ENCODE results near the gene LRRC8D.
A peak's percentile ranks its signal among the peaks of the same experiment; 100 is the strongest.

LRRC8D gene

DNA sequence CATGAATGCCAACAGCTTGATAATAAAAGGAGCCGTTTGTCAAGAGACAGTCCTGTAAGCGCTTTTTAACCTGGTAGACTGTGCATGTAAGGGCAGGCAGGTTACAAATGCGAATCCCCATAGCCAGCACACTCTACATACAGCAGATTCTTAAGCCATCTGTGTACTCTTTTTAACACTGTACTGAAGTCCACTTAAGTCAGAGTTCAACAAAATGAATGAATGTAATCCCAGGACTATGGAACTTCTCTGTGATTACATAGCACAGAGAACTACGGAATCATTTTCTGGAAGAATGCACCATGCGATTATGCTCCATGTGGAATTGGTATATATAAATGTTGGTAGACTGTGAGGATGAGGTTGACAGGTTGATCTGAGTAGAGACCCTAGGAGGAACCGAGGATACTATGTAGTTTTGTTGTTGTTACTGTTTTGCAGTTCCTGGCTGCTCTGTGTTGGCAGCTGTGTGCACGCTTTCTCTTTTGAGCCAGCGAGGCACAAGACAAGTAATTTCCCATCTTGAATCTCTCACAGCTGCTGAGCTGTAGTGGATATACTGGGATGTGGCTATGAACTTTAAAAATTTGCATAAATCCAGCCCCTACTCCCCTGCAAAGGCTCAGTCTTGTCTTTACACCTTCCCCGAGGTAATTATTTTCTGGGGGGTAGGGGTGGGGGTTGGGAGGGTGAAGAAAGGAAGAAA, 21.9 kb downstream of the LRRC8D start:
- peaks cover 26% of the 10 kb centered on the region for H3K79me2 ChIP-seq (ENCODE audit: insufficient read depth, low read length)
- peaks cover 13% of the 10 kb centered on the region; the same call in 1 of the 2 replicates for H3F3A ChIP-seq (ENCODE audit: insufficient read depth)
- 0 out of 2 replicates have a peak, but pooled peaks cover 4% of the 10 kb centered on the region for H3K36me3 ChIP-seq (ENCODE audit: low read length)
- peak overlapping the region; percentile 75 for H3K4me3 ChIP-seq (ENCODE audit: insufficient read depth, low read length, poor library complexity, severe bottlenecking)
- no peaks in the 10 kb centered on the region for H3K9me2 ChIP-seq (replicated peaks; ENCODE audit: insufficient read depth, low read length)
- H3K27ac ChIP-seq (ENCODE audit: low read depth, low read length), result peak overlapping the region; percentile 56
- H3K4me2 ChIP-seq (ENCODE audit: low read depth, low read length, poor library complexity, severe bottlenecking), result peak overlapping the region; percentile 98
- peak overlapping the region; percentile 85 for H3K9ac ChIP-seq (ENCODE audit: low read length)
- H4K20me1 ChIP-seq (ENCODE audit: low read depth, low read length), result no peaks in the 10 kb centered on the region
- TF ChIP-seq EZH2phosphoT487 (conservative IDR thresholded peaks at IDR 0.05; ENCODE audit: low read length), result no peak
- TF ChIP-seq, protein P1, sequence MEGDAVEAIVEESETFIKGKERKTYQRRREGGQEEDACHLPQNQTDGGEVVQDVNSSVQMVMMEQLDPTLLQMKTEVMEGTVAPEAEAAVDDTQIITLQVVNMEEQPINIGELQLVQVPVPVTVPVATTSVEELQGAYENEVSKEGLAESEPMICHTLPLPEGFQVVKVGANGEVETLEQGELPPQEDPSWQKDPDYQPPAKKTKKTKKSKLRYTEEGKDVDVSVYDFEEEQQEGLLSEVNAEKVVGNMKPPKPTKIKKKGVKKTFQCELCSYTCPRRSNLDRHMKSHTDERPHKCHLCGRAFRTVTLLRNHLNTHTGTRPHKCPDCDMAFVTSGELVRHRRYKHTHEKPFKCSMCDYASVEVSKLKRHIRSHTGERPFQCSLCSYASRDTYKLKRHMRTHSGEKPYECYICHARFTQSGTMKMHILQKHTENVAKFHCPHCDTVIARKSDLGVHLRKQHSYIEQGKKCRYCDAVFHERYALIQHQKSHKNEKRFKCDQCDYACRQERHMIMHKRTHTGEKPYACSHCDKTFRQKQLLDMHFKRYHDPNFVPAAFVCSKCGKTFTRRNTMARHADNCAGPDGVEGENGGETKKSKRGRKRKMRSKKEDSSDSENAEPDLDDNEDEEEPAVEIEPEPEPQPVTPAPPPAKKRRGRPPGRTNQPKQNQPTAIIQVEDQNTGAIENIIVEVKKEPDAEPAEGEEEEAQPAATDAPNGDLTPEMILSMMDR (IDR thresholded peaks at IDR 0.05; ENCODE audit: insufficient read depth, low read length, poor library complexity, severe bottlenecking), result no peak
- H3K9me3 ChIP-seq (ENCODE audit: insufficient read depth, low read length), result no peaks in the 10 kb centered on the region
- H2AFZ ChIP-seq (ENCODE audit: low read depth, low read length, severe bottlenecking), result peak overlapping the region; percentile 80
- H3K27me3 ChIP-seq (ENCODE audit: low read length), result no peaks in the 10 kb centered on the region

DNA sequence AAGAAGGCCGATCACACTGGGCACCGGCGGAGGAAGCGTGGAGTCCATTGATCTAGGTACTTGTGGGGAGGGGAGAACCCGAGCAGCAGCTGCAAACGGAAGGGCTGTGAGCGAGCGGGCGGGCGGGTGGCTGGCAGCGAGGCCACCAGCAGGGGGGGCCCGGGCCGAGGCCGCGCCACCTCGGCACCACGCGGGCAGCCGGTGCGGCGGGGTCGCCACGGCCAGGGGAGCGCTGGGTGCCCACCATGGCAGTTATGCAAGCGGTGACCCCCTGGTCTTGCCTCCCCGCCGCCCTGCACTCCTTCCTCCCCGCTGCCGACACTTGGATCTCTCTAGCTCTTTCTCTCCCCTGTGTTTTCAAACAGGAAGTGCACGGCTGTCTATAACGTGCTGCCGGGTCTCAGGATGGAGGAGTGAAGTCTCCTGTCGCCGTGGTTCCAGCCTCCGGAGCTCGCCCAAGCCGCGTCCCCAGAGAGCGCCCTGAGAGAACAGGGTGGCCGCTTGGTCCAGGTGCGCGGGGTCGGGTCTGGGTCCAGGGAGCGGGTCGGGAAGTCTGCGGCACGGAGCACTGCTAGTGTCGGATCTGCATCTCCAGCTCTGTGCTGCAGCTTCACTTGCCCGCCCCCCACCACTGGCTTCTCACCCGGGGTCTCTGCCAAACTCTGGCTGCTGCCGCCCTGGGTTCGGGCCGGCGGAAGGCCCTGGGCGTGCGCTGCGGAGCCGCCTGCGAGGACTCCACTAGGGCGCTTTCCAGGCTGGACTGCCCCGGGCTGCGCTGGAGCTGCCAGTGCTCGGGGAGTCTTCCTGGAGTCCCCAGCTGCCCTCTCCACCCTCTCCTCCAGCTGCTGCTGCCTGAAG, 22.7 kb downstream of the LRRC8D start:
- H3K27me3 ChIP-seq (ENCODE audit: low read length), result no peaks in the 10 kb centered on the region
- no peaks in the 10 kb centered on the region for H3K9me3 ChIP-seq (ENCODE audit: insufficient read depth, low read length)
- H3K4me2 ChIP-seq (ENCODE audit: low read depth, low read length, poor library complexity, severe bottlenecking), result peak overlapping the region; percentile 98
- H3K79me2 ChIP-seq (ENCODE audit: insufficient read depth, low read length), result peaks cover 32% of the 10 kb centered on the region
- peak overlapping the region; percentile 75 for H3K4me3 ChIP-seq (ENCODE audit: insufficient read depth, low read length, poor library complexity, severe bottlenecking)
- peak overlapping the region; percentile 56 for H3K27ac ChIP-seq (ENCODE audit: low read depth, low read length)
- H3F3A ChIP-seq (ENCODE audit: insufficient read depth), result peaks cover 13% of the 10 kb centered on the region; the same call in 1 of the 2 replicates
- H3K9ac ChIP-seq (ENCODE audit: low read length), result peak overlapping the region; percentile 85
- TF ChIP-seq, protein P1 (IDR thresholded peaks at IDR 0.05; ENCODE audit: insufficient read depth, low read length, poor library complexity, severe bottlenecking), result peak; percentile 64
- no peak for TF ChIP-seq EZH2phosphoT487 (conservative IDR thresholded peaks at IDR 0.05; ENCODE audit: low read length)
- no peaks in the 10 kb centered on the region for H3K9me2 ChIP-seq (replicated peaks; ENCODE audit: insufficient read depth, low read length)
- H3K36me3 ChIP-seq (ENCODE audit: low read length), result 0 out of 2 replicates have a peak, but pooled peaks cover 7% of the 10 kb centered on the region
- peak overlapping the region; percentile 80 for H2AFZ ChIP-seq (ENCODE audit: low read depth, low read length, severe bottlenecking)
- H4K20me1 ChIP-seq (ENCODE audit: low read depth, low read length), result no peaks in the 10 kb centered on the region

DNA sequence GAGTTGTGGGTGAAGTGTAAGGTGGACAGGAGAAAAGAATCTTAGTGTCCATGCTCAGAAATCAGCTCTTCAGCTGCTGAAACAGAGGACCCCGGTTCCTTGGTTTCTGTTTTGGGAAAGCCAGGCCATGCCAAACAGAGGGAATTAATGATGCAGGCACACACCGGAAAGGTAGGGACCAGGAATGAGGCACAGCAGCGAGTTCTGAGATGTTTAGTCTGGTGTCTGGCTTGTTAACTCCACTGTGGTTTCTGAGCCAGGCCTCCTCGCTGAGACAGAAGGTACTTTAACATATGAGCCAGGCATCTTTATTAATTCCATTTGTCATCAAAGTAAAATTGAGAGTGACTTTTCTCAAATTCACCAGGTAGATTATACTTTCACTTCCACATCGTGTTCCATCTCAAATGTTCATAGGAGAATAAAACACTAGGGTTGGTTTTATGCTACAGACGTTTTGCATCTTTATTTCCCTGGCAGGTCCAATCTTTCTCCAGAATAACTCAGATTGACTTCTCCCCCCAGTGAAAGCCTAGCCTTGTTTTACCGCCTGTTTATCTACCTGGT, 23.5 kb downstream of the LRRC8D start:
- peak overlapping the region; percentile 56 for H3K27ac ChIP-seq (ENCODE audit: low read depth, low read length)
- peak overlapping the region; percentile 80 for H2AFZ ChIP-seq (ENCODE audit: low read depth, low read length, severe bottlenecking)
- H3K4me2 ChIP-seq (ENCODE audit: low read depth, low read length, poor library complexity, severe bottlenecking), result peak overlapping the region; percentile 98
- TF ChIP-seq, protein P1 (IDR thresholded peaks at IDR 0.05; ENCODE audit: insufficient read depth, low read length, poor library complexity, severe bottlenecking), result no peak
- no peak for TF ChIP-seq EZH2phosphoT487 (conservative IDR thresholded peaks at IDR 0.05; ENCODE audit: low read length)
- no peaks in the 10 kb centered on the region for H4K20me1 ChIP-seq (ENCODE audit: low read depth, low read length)
- H3K9me3 ChIP-seq (ENCODE audit: insufficient read depth, low read length), result no peaks in the 10 kb centered on the region
- peaks cover 13% of the 10 kb centered on the region; the same call in 1 of the 2 replicates for H3F3A ChIP-seq (ENCODE audit: insufficient read depth)
- H3K4me3 ChIP-seq (ENCODE audit: insufficient read depth, low read length, poor library complexity, severe bottlenecking), result peak overlapping the region; percentile 75
- no peaks in the 10 kb centered on the region for H3K9me2 ChIP-seq (replicated peaks; ENCODE audit: insufficient read depth, low read length)
- H3K9ac ChIP-seq (ENCODE audit: low read length), result peak overlapping the region; percentile 85
- H3K27me3 ChIP-seq (ENCODE audit: low read length), result no peaks in the 10 kb centered on the region
- 0 out of 2 replicates have a peak, but pooled peaks cover 7% of the 10 kb centered on the region for H3K36me3 ChIP-seq (ENCODE audit: low read length)
- H3K79me2 ChIP-seq (ENCODE audit: insufficient read depth, low read length), result peaks cover 38% of the 10 kb centered on the region

All from SU-DHL-6 (cell line).